GM12891 (cell line): ENCODE results near the gene CCNK.

Experiments used
- DNase-seq: peaks from one replicate; pipeline ENCODE4 v3.0.0; 2011; ENCODE audit warnings: low spot score; ENCODE audit not compliant: insufficient read length
- FAIRE-seq: peaks from 2 replicates; lab custom pipeline; 2011; peaks lifted over from hg19 to GRCh38; lab: Jason Lieb, UNC
- PAX5 ChIP-seq: IDR thresholded peaks from 2 replicates; pipeline ENCODE4 v1.6.1; 2011; ENCODE audit warnings: low read length, moderate library complexity, mild to moderate bottlenecking; ENCODE audit not compliant: insufficient read depth, severe bottlenecking
- POLR2A ChIP-seq: IDR thresholded peaks from 2 replicates; pipeline ENCODE4 v1.6.1; 2011; ENCODE audit warnings: low read depth, low read length, control low read depth
- POLR2AphosphoS5 ChIP-seq: IDR thresholded peaks from 2 replicates; pipeline ENCODE4 v1.6.1; 2011; ENCODE audit warnings: low read depth, low read length, control low read depth
- POU2F2 ChIP-seq: IDR thresholded peaks from 2 replicates; pipeline ENCODE4 v1.6.1; 2011; ENCODE audit warnings: low read depth, mild to moderate bottlenecking, control low read depth, low read length, moderate library complexity
- SPI1 ChIP-seq: IDR thresholded peaks from 2 replicates; pipeline ENCODE4 v1.6.1; 2011; ENCODE audit warnings: low read depth, low read length, control low read depth
- TAF1 ChIP-seq: IDR thresholded peaks from 2 replicates; pipeline ENCODE4 v1.6.1; 2011; ENCODE audit warnings: low read depth, low read length, control low read depth

The CCNK gene

GRCh38 chr14:99522457-99522891 is 41.3 kb downstream of the CCNK start:
- TF ChIP-seq TAF1 (no peak), POLR2AphosphoS5 (no peak), POU2F2 (no peak), SPI1 (no peak), PAX5 (no peak), POLR2A (no peak)
- no peak for DNase-seq
- no peak for FAIRE-seq

DNA sequence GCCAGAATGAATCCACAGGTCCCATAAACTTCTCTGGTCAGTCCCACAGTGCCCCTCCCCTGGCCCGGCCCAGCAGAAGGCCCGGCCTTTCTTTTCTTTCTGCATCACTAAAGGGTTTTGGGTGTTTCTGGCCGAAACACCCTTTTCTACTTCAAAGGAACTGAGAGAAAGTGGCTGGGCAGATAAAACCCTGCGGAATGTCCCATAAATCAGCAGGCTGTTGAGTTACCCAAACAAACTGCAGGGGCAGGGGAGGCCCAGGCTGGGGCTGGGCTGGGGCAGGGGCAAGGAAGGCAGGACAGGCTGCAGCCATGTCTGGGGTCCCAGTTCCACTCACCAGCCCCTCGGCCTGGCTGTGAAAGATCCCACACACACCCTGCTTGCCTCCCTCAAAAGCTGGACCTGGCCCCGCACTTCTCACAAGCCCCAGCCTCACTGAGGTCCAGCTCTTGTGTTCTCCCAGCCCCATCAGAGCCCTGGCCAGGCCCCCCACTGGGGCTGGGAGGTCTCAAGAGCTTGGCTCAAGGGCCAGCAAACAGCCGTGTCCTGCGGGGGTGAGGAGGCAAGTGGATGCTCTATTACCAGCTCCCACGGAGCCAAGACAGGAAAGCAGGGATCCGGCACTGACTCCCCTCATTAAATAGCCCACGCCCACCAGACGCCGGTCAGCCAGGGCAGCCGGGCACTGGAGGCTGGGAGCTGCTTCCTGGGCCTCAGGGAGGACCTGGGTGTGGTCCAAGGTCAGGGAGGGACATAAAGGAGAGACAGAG is 41.9 kb downstream of the CCNK start:
- TF ChIP-seq POLR2AphosphoS5 (no peak), POU2F2 (no peak), PAX5 (no peak), SPI1 (no peak), TAF1 (no peak), POLR2A (no peak)
- DNase-seq (no peak), FAIRE-seq (no peak)

- TF ChIP-seq POLR2A (no peak), POU2F2 (no peak), POLR2AphosphoS5 (no peak), TAF1 (no peak), SPI1 (no peak), PAX5 (no peak)
- DNase-seq = no peak
- FAIRE-seq = no peak
Observed at GRCh38 chr14:99523704-99524055, 42.5 kb downstream of the CCNK start.

DNA sequence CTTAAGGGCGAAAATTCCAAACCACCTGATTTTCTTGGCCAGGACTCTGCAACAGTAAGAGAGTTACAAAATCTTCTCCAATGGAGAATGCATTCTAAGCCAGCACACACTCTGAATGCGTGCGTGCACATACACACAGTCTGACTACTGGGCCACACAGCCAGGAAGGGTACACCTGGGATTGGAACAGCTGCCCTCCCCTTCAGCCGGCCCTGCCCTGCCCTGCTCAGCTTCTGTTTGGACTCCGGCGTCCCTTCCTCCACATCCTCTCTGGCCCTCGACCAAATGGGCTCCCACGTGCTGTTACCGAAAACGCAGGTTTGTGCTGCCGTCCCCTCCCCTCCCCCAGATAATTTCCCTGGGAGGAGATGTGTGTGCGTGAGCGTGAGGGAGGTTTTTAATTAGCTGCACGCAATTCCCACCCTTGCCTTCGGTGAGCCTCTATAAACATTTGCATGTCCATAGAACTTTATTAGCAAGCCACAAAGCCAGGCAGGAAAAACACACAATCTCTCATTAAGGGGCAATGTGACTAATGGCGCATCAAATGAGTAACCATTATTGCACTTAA is 43.0 kb downstream of the CCNK start:
- no peak for DNase-seq
- TF ChIP-seq POLR2A = no peak
- TF ChIP-seq POLR2AphosphoS5 = no peak
- no peak for TF ChIP-seq SPI1
- TF ChIP-seq TAF1 = no peak
- TF ChIP-seq POU2F2 = no peak
- TF ChIP-seq PAX5 = no peak
- no peak for FAIRE-seq

- FAIRE-seq (no peak), DNase-seq (no peak)
- no peak for TF ChIP-seq POLR2AphosphoS5
- no peak for TF ChIP-seq TAF1
- no peak for TF ChIP-seq SPI1
- no peak for TF ChIP-seq PAX5
- TF ChIP-seq POLR2A = no peak
Observed at GRCh38 chr14:99524804-99525698, 43.8 kb downstream of the CCNK start.

DNA sequence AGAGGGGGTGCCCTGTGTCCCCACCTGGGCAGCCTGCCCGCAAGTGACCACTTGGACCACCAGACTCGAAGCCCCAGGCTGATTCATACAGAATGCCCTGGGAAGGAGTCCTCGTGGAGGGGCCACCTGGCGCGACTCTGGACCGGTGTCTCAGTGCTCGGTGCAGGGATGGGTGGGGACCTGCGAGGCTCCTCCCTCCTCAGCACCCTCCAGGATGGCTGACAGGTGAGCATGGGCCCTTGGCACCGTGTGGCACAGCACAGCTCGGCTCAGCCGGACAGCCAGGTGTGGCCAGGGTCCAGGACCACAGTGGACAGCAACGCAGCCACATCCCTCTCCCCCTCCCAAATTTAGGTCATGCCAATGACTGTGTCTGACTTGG is 44.5 kb downstream of the CCNK start:
- FAIRE-seq (no peak), DNase-seq (no peak)
- no peak for TF ChIP-seq PAX5
- TF ChIP-seq POLR2A = no peak
- TF ChIP-seq POLR2AphosphoS5 = no peak
- no peak for TF ChIP-seq SPI1
- no peak for TF ChIP-seq POU2F2
- no peak for TF ChIP-seq TAF1

DNA sequence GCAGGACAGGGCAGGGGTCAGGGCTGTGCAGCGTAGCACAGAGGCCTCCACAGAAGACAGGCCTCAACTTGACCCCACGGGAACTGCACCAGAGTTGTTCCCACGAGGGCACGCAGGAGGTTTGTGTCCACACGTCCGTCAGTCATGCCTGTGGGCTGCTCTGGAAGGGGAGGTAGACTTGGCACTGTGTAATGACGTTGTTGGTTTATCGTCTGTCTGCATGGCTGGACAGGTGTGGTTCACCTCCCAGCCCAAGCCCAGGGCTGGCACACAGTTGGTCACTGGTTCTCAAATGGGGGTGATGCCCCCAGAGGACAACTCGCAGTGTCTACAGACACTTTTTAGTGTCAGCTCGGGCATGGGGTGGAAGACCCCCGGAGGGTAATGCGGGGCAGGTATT is 45.8 kb downstream of the CCNK start:
- TF ChIP-seq PAX5 = no peak
- no peak for TF ChIP-seq POU2F2
- TF ChIP-seq TAF1 = no peak
- TF ChIP-seq POLR2A = no peak
- FAIRE-seq (no peak), DNase-seq (no peak)

- DNase-seq = no peak
- TF ChIP-seq POU2F2 = no peak
- TF ChIP-seq POLR2AphosphoS5 = no peak
- TF ChIP-seq TAF1 = no peak
- TF ChIP-seq POLR2A = no peak
- no peak for TF ChIP-seq PAX5
- TF ChIP-seq SPI1 = no peak
Observed at GRCh38 chr14:99527427-99528076, 46.3 kb downstream of the CCNK start.

GRCh38 chr14:99529899-99530298 is 48.7 kb downstream of the CCNK start:
- TF ChIP-seq PAX5 = no peak
- no peak for TF ChIP-seq POLR2AphosphoS5
- TF ChIP-seq POLR2A = no peak
- no peak for TF ChIP-seq TAF1
- no peak for TF ChIP-seq POU2F2
- TF ChIP-seq SPI1 = no peak
- no peak for DNase-seq
- no peak for FAIRE-seq

More at GRCh38 chr14:99527427-99528076, 46.3 kb downstream of the CCNK start:
- no peak for FAIRE-seq
